ENCODE results near the gene DDIT4.

DDIT4 gene

DNA sequence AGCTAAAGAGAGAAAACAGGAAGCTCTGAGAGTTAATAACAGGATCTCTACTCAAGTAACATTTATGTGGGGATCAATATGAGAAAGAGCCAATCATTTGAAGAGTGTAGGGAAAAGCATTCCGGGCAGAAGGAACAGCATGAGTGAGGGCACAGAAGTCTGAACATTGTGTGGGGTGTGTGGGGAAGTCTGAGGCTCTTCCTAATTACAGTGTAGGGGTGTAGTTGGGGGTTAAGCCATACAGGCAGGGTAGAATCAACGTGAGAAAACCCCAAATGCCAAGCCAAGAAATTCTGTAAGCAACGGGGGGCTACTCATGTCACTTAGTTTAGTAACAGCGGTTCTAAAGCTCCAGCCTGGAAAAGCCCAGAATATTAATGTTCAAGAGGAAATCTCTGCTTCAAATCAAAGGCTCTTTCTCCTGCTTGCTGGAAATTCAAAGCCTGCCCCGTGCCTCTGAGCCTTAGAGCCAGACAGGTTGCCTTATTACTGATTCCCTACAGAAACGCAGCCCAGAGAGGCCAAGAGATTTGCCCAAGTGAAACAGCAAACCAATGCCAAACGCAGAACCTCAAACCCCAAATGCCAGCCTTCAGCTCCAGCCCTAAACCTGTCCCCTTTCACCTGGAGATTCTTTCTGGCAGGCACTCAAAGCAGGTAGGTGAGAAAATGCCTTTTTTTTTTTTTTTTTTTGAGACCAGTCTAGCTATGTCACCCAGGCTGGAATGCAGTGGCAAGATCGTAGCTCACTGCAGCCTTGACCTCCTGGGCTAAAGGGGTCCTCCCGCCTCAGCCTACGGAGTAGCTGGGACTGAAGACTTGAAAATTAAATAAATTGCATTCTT lies 44.9 kb downstream of the DDIT4 start:
- DNase-seq, result no peak

GRCh38 chr10:72319416-72320254 lies 45.9 kb downstream of the DDIT4 start:
- peak; percentile 95 for DNase-seq

- peak; percentile 94 for DNase-seq
Observed at GRCh38 chr10:72320676-72321247, 47.0 kb downstream of the DDIT4 start.

DNA sequence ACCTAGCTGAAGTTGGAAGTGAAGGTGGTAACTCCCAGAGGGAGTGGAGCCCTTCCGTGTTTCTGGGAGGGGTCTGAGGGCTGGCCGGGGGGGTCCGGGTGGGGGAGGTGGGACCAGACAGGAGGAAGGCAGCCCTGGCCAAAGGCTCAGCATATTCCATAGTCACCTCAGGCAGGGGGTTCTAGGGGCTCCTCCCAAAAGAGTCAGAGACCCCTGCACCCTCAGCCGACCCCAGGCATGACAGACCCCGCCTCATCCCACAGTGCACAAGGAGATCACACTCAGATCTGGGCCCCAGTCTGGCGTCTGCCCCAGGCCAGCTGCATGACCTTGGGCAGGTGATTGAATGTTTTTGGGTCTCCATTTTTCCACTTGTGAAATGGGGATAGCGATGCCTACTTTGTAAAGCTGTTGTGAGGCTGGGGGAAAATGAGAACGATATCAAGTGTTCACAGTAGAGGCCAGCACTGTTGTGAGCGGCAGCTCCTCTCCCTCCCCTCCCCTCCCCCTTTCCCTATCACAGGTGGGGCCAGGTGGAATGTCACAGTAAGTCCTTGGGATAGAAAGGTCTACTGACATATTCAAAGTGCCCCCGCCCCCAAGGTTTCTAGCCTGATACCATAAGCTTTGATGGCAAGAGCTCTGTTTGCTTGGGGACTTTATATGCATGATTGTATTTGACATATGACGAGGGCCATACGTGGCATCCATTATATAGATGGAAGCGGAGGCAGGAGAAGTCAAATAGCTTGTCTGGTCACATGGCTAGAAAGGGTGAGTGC lies 47.7 kb downstream of the DDIT4 start:
- no peak for DNase-seq

DNA sequence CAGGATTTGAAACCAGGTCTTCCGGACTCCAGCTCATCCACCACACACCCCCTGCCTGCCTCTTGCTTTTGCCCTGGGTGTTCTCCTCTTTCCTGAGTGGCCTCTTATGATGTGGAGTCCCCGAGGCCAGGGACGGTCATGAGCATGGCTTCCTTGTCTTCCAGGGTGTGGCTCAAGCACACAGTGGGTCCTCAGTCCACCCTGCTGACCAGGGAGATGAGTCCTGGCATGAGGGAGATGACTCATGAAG lies 48.2 kb downstream of the DDIT4 start:
- no peak for DNase-seq

GRCh38 chr10:72322280-72323058 lies 48.7 kb downstream of the DDIT4 start:
- peak; percentile 68 for DNase-seq

GRCh38 chr10:72323108-72323749 lies 49.5 kb downstream of the DDIT4 start:
- DNase-seq, result no peak

DNA sequence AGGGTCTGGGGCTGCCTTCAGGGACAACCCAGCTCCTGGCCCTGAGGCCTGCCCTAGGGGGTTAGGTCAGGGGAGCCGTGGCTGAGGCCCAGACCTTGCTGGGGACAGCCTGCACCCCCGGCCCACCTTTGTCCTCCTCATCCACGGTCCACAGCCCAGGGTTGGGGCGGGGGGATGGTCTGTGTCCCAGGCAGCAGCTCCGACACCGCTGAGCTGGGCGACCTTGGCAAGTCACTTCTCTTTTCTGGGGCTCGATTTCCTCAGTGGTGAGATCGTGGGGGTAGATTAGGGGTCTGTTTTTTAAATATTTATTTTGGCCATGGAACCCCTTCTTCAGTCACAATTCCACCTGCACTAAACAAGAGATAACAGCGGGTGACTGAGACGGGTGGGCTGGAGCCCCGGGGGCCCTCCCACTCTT lies 50.1 kb downstream of the DDIT4 start:
- no peak for DNase-seq

All from activated CD4-positive, alpha-beta T cell treated with anti-CD3 and anti-CD28 coated beads, Interleukin-10, Interleukin-2, amounts not matched to agents 100 ng/mL and 50 ng/mL, durations not matched to agents 16 hours and 8 hours (primary cell).